H1 (cell line): Measurements from ENCODE around the gene SCAMP3. TPM values are rescaled to one million over a fixed set of nuclear protein-coding genes. Genes with fewer than 3 reads are reported as not detected.

Source experiments
- CTCF ChIA-PET: fragments of 300-600 bp; sonication (Branson Sonifier 250); formaldehyde crosslinking; loops from one replicate; lab custom pipeline; 2021; ENCODE audit not compliant: partially characterized antibody; lab: Charles Lee
- POLR2A ChIA-PET: fragments of 300-600 bp; sonication (Branson Sonifier 250); formaldehyde crosslinking; loops from one replicate; lab custom pipeline; 2021; ENCODE audit warnings: inconsistent platforms; ENCODE audit not compliant: partially characterized antibody; lab: Charles Lee
- DNase-seq, 2 experiments: peaks; one replicate each; pipeline versions ENCODE4 v3.0.0 to v3.0.0-alpha.2; 2010 to 2022; ENCODE audit warnings: low spot score in 2 of 2, low read depth in 1 of 2, mixed read lengths in 1 of 2
- FAIRE-seq: peaks from 2 replicates; lab custom pipeline; 2011; peaks lifted over from hg19 to GRCh38; lab: Jason Lieb, UNC
- H2AFZ ChIP-seq: 2 replicates; pipeline ENCODE4 v1.8.1; 2012; ENCODE audit warnings: low read length, inconsistent platforms
- H2AK5ac ChIP-seq: 2 replicates; pipeline ENCODE4 v1.6.1; 2013; ENCODE audit warnings: low read depth, low read length
- H2BK120ac ChIP-seq: replicated peaks from 2 replicates; pipeline ENCODE3; 2013; ENCODE audit warnings: low read depth, low read length, inconsistent platforms
- H2BK12ac ChIP-seq: 2 replicates; pipeline ENCODE4 v1.6.1; 2013; ENCODE audit warnings: low read depth, low read length
- H2BK15ac ChIP-seq: 2 replicates; pipeline ENCODE4 v1.6.1; 2013; ENCODE audit warnings: low read length
- H2BK20ac ChIP-seq: 2 replicates; pipeline ENCODE4 v1.6.1; 2013; ENCODE audit warnings: low read length
- H2BK5ac ChIP-seq: 2 replicates; pipeline ENCODE4 v1.6.1; 2013; ENCODE audit warnings: low read depth, low read length
- H3K14ac ChIP-seq: 2 replicates; pipeline ENCODE4 v1.6.1; 2013; ENCODE audit warnings: inconsistent platforms; ENCODE audit not compliant: insufficient read length
- H3K18ac ChIP-seq: 2 replicates; pipeline ENCODE4 v1.6.1; 2013; ENCODE audit warnings: low read length; ENCODE audit errors: extremely low read depth
- H3K23ac ChIP-seq: 2 replicates; pipeline ENCODE4 v1.6.1; 2013; ENCODE audit warnings: inconsistent platforms; ENCODE audit not compliant: insufficient read length
- H3K23me2 ChIP-seq: 2 replicates; pipeline ENCODE4 v1.6.1; 2013; ENCODE audit warnings: low read depth, low read length
- H3K27ac ChIP-seq: 2 replicates; pipeline ENCODE4 v1.6.1; 2011; ENCODE audit warnings: low read depth, low read length, inconsistent platforms
- H3K27me3 ChIP-seq, 4 experiments: replicated peaks in 1 of 4; 1 replicate in 1 of 4; 2 replicates in 3 of 4; pipeline versions ENCODE4 v1.6.1 to v1.8.1; 2011 to 2013; ENCODE audit warnings: low read length in 3 of 4, mild to moderate bottlenecking in 3 of 4, inconsistent platforms in 2 of 4, mixed read lengths in 2 of 4, moderate library complexity in 1 of 4; ENCODE audit not compliant: control insufficient read depth in 3 of 4, insufficient read depth in 3 of 4; ENCODE audit errors: extremely low read depth in 1 of 4
- H3K36me3 ChIP-seq, 4 experiments: 2 replicates each; pipeline versions ENCODE4 v1.6.1 to v1.8.1; 2011 to 2013; ENCODE audit warnings: mild to moderate bottlenecking in 4 of 4, low read length in 3 of 4, moderate library complexity in 2 of 4, control low read depth in 1 of 4, inconsistent platforms in 1 of 4; ENCODE audit not compliant: insufficient read depth in 4 of 4, control insufficient read depth in 2 of 4
- H3K4ac ChIP-seq: replicated peaks from 2 replicates; pipeline ENCODE3; 2013; ENCODE audit warnings: low read length, low read depth, mixed read lengths, inconsistent platforms; ENCODE audit not compliant: insufficient read length
- H3K4me1 ChIP-seq, 4 experiments: replicated peaks in 1 of 4; 1 replicate in 1 of 4; 2 replicates in 3 of 4; pipeline versions ENCODE4 v1.6.1 to v1.8.1; 2011 to 2013; ENCODE audit warnings: low read length in 3 of 4, inconsistent platforms in 2 of 4, mixed read lengths in 1 of 4; ENCODE audit not compliant: insufficient read depth in 4 of 4, control insufficient read depth in 3 of 4
- H3K4me2 ChIP-seq, 2 experiments: 2 replicates each; pipeline versions ENCODE4 v1.6.1 to v1.8.1; 2011 to 2013; ENCODE audit warnings: low read depth in 2 of 2, low read length in 2 of 2, control low read depth in 1 of 2, inconsistent platforms in 1 of 2, mild to moderate bottlenecking in 1 of 2; ENCODE audit not compliant: insufficient read depth in 1 of 2
- H3K4me3 ChIP-seq, 4 experiments: fragments of 200-600, 300-600 bp in 1 of 4; sonication (generic), shearing (Covaris generic), sonication (Bioruptor Twin) in 1 of 4; 2 replicates each; pipeline versions ENCODE4 v1.5.1 to v1.8.1; 2011 to 2016; ENCODE audit warnings: low read length in 4 of 4, low read depth in 3 of 4, control low read depth in 2 of 4, inconsistent platforms in 2 of 4, mild to moderate bottlenecking in 2 of 4, mixed read lengths in 1 of 4, moderate library complexity in 1 of 4; ENCODE audit not compliant: insufficient read depth in 2 of 4; ENCODE audit errors: extremely low read depth in 1 of 4
- H3K56ac ChIP-seq: replicated peaks from 2 replicates; pipeline ENCODE3; 2013; ENCODE audit warnings: low read depth, mild to moderate bottlenecking, mixed read lengths, low read length, inconsistent platforms; ENCODE audit not compliant: insufficient read length
- H3K79me1 ChIP-seq: 2 replicates; pipeline ENCODE4 v1.6.1; 2013; ENCODE audit warnings: low read depth, low read length, control low read depth
- H3K79me2 ChIP-seq, 2 experiments: 2 replicates each; pipeline versions ENCODE4 v1.6.1 to v1.8.1; 2012 to 2013; ENCODE audit warnings: low read length in 2 of 2, mild to moderate bottlenecking in 2 of 2, inconsistent platforms in 1 of 2; ENCODE audit not compliant: insufficient read depth in 2 of 2, control insufficient read depth in 1 of 2
- H3K9ac ChIP-seq, 4 experiments: replicated peaks in 1 of 4; 1 replicate in 1 of 4; 2 replicates in 3 of 4; pipeline versions ENCODE4 v1.6.1 to v1.8.1; 2011 to 2013; ENCODE audit warnings: low read depth in 3 of 4, low read length in 3 of 4, control low read depth in 2 of 4, mild to moderate bottlenecking in 2 of 4, moderate library complexity in 2 of 4, inconsistent platforms in 1 of 4; ENCODE audit errors: extremely low read depth in 1 of 4
- H3K9me3 ChIP-seq, 2 experiments: 2 replicates each; pipeline versions ENCODE4 v1.6.1 to v1.8.1; 2012 to 2013; ENCODE audit warnings: mild to moderate bottlenecking in 2 of 2, moderate library complexity in 2 of 2, control low read depth in 1 of 2, inconsistent platforms in 1 of 2, low read depth in 1 of 2, low read length in 1 of 2, mixed read lengths in 1 of 2; ENCODE audit not compliant: insufficient read depth in 2 of 2
- H4K20me1 ChIP-seq, 2 experiments: replicated peaks in 1 of 2; 2 replicates each; pipeline versions ENCODE3 to v1.8.1; 2011 to 2013; ENCODE audit warnings: inconsistent platforms in 2 of 2, low read length in 2 of 2, mild to moderate bottlenecking in 1 of 2; ENCODE audit not compliant: insufficient read depth in 2 of 2, control insufficient read depth in 1 of 2
- H4K5ac ChIP-seq: 2 replicates; pipeline ENCODE4 v1.6.1; 2013; ENCODE audit warnings: low read length, low read depth, mixed read lengths, inconsistent platforms; ENCODE audit not compliant: insufficient read length
- H4K8ac ChIP-seq: 2 replicates; pipeline ENCODE4 v1.8.0; 2013; ENCODE audit warnings: mild to moderate bottlenecking, moderate library complexity, low read length, inconsistent platforms; ENCODE audit not compliant: insufficient read depth; ENCODE audit errors: extremely low read depth
- H4K91ac ChIP-seq: replicated peaks from 2 replicates; pipeline ENCODE3; 2013; ENCODE audit warnings: low read length, mixed read lengths, inconsistent platforms; ENCODE audit not compliant: insufficient read length
- BCL11A ChIP-seq, 2 experiments: IDR thresholded peaks; one replicate each; pipeline ENCODE4 v1.6.1; 2011; ENCODE audit warnings: low read depth in 2 of 2, low read length in 2 of 2, mild to moderate bottlenecking in 2 of 2
- CBX8 ChIP-seq: fragments of 300-800, 300-1000 bp; sonication (generic); IDR thresholded peaks from 2 replicates; pipeline ENCODE4 v1.7.1; 2016; ENCODE audit warnings: low read depth, low read length, borderline replicate concordance
- CTBP2 ChIP-seq: IDR thresholded peaks from 2 replicates; pipeline ENCODE4 v1.7.0; 2011; ENCODE audit warnings: borderline replicate concordance, mild to moderate bottlenecking, moderate library complexity, mixed read lengths, low read length; ENCODE audit not compliant: insufficient read depth, insufficient read length
- SIX5 ChIP-seq: IDR thresholded peaks from 2 replicates; pipeline ENCODE4 v1.6.1; 2011; ENCODE audit warnings: mild to moderate bottlenecking, low read depth, low read length
- SP4 ChIP-seq: IDR thresholded peaks from 2 replicates; pipeline ENCODE4 v1.6.1; 2012; ENCODE audit warnings: low read length, inconsistent platforms
- TBP ChIP-seq: IDR thresholded peaks from 2 replicates; pipeline ENCODE4 v1.6.1; 2011; ENCODE audit warnings: low read depth, low read length, improper control_type of control experiment
- TEAD4 ChIP-seq: IDR thresholded peaks from 2 replicates; pipeline ENCODE4 v1.6.1; 2012; ENCODE audit warnings: low read depth, low read length, inconsistent platforms, mixed read lengths
- YY1 ChIP-seq: IDR thresholded peaks from 2 replicates; pipeline ENCODE4 v1.6.1; 2011; ENCODE audit warnings: low read depth, mild to moderate bottlenecking, low read length
- WGBS, 2 experiments: shearing (Covaris generic) in 1 of 2; methylation state at CpG; one replicate each; pipeline versions ENCODE4 v1.1.6 to v1.1.7; 2013 to 2015; ENCODE audit warnings: low lambda C conversion rate in 2 of 2, mixed read lengths in 2 of 2, inconsistent platforms in 1 of 2, low coverage in 1 of 2, missing lambda C conversion rate in 1 of 2; ENCODE audit not compliant: insufficient replicate concordance in 2 of 2, insufficient coverage in 1 of 2, insufficient read length in 1 of 2; ENCODE audit errors: extremely low coverage in 1 of 2, missing lambda C conversion rate in 1 of 2; 5-methylcytosine and 5-hydroxymethylcytosine counted together
- polyA plus RNA-seq, 7 experiments: library from polyadenylated mRNA; depleted of rRNA in 3 of 7; stranded (reverse) in 5 of 7; unstranded in 2 of 7; fragments of >200 nt in 5 of 7; fragments of 200-250 nt in 2 of 7; gene quantifications; 1 replicate in 5 of 7; 2 replicates in 1 of 7; 4 replicates in 1 of 7; pipeline versions ENCODE4 v1.2.1 to v1.2.3, GENCODE V29; 2011 to 2013; ENCODE audit warnings: missing spikeins in 2 of 7, mixed read lengths in 2 of 7
- total RNA-seq: library from RNA; stranded (reverse); fragmentation: NEBNext Ultra II Directional; extraction: Animal tissue kit (Norgen Biotek cat#: 25700); gene quantifications from 2 replicates; pipeline ENCODE4 v1.2.1, GENCODE V29; 2021

Gene SCAMP3
- total and polyA plus RNA-seq, 2 of the 8 experiments (the other 6 are each of a cell fraction or from before 2014, with no cell fraction given): 48.9 to 143 TPM

DNA sequence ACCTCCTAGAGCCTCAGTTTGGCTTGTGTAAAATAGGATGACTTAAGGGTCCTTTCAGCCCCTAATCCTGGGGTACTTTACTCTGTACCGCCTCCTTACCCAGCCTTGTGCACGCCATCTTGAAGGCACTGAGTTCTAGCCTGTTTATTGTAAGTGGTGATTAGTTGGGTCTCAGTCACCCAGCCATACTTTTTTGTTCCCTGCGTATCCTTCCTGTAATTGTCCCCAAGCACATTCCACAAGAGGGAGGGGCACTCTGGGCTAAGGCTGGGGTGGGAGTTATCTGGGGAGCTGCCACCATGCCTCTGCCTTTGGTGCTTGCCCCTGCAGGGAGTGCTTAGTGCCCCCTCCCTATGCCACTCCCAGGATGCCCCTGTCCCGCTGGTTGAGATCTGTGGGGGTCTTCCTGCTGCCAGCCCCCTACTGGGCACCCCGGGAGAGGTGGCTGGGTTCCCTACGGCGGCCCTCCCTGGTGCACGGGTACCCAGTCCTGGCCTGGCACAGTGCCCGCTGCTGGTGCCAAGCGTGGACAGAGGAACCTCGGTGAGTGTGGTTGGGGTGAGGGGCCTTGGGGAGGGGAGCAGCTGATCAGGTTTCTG lies 47.4 kb upstream of the SCAMP3 start:
- TF ChIP-seq TBP (no peak), CTBP2 (no peak), TEAD4 (no peak), SIX5 (no peak), YY1 (peak; percentile 27; the same call in 1 of the 2 replicates), SP4 (no peak), CBX8 (no peak), BCL11A (IDR thresholded peaks at IDR 0.05; ENCODE audit: low read depth in 2 of 2, low read length in 2 of 2) (no peak)
- ChIA-PET CTCF (interaction anchor here (1.4 to 1.8 kb wide), 3 partner anchors 14 to 58 kb away, joined by 4 to 12 read pairs (median 4); no protein-coding TSS in a partner anchor), POLR2A (interaction anchor here (0.6 to 1.9 kb wide), 3 partner anchors 12 to 74 kb away, joined by 3 to 12 read pairs (median 6); partner anchors contain the start of genes CLK2 and RUSC1)
- peak overlapping the region; percentile 65 for H3K27ac ChIP-seq
- peak overlapping the region; percentile 91 for H3K56ac ChIP-seq
- peak overlapping the region; percentile 93 for H3K4ac ChIP-seq
- peaks cover 9% of the 10 kb centered on the region for H3K23me2 ChIP-seq
- H2BK120ac ChIP-seq: peak overlapping the region; percentile 91
- H3K79me1 ChIP-seq: peaks cover 16% of the 10 kb centered on the region; the same call in 1 of the 2 replicates
- peak overlapping the region; percentile 2 for H3K14ac ChIP-seq
- peak overlapping the region; percentile 15; the same call in 1 of the 2 replicates for H2BK20ac ChIP-seq
- WGBS, 2 experiments: 63% methylated on average over 11 of the region's 11 CpGs; no CpG with 5 or more reads in 1 of the 2 experiments
- H2BK5ac ChIP-seq: peak overlapping the region; percentile 96
- peak overlapping the region; percentile 89 for H3K18ac ChIP-seq
- H2BK12ac ChIP-seq: 0 out of 2 replicates have a peak overlapping the region, but pooled peaks have one; percentile 32
- H4K20me1 ChIP-seq: peaks cover 5 to 20% of the 10 kb centered on the region in 2 experiments
- H2AK5ac ChIP-seq: peak overlapping the region; percentile 42; the same call in 1 of the 2 replicates
- DNase-seq (no peak), FAIRE-seq (no peak)
- no peak overlapping the region for H2AFZ ChIP-seq
- H3K4me1 ChIP-seq: peaks cover 0 to 8% (median 4%) of the 10 kb centered on the region in 4 experiments; a peak in 6 of 7 replicates
- H3K9me3 ChIP-seq: no peaks in the 10 kb centered on the region
- H3K27me3 ChIP-seq: no peaks in the 10 kb centered on the region; a peak in 1 of 7 replicates
- H4K8ac ChIP-seq: peak overlapping the region; percentile 88
- 0 out of 2 replicates have a peak overlapping the region, but pooled peaks have one; percentile 4 for H2BK15ac ChIP-seq
- H3K36me3 ChIP-seq: peaks cover 3 to 32% (median 16%) of the 10 kb centered on the region in 4 experiments; a peak in 6 of 8 replicates
- no peak overlapping the region for H3K23ac ChIP-seq
- H3K9ac ChIP-seq: peak overlapping the region; percentile 82 to 88 (median 85)
- peak overlapping the region; percentile 77 for H4K5ac ChIP-seq
- H3K4me2 ChIP-seq: peak overlapping the region; percentile 83 to 84
- H4K91ac ChIP-seq: peak overlapping the region; percentile 77
- peaks cover 8 to 36% of the 10 kb centered on the region in 2 experiments for H3K79me2 ChIP-seq
- H3K4me3 ChIP-seq: peak overlapping the region; percentile 79 to 100 (median 89)
